ENCODE measurements around the gene GPC5. TPM values are rescaled to one million over a fixed set of nuclear protein-coding genes. Genes with fewer than 3 reads are reported as not detected.

The GPC5 gene
- total RNA-seq, 1 donor from 2014 or later = 8.7 TPM

- no peaks in the 10 kb centered on the region for H3K9me3 ChIP-seq
- no peaks in the 10 kb centered on the region for H3K27me3 ChIP-seq (ENCODE audit: low read depth)
- TF ChIP-seq CTCF (IDR thresholded peaks at IDR 0.05) = no peak
- ATAC-seq (no peak), DNase-seq (no peak)
- no peak overlapping the region for H3K27ac ChIP-seq
- H3K4me1 ChIP-seq = peaks cover 6% of the 10 kb centered on the region
- H3K4me3 ChIP-seq = no peak overlapping the region
- H3K36me3 ChIP-seq = no peaks in the 10 kb centered on the region
- intact Hi-C loops (cut with DNase I) = no loop called here
These were observed 1404.4 kb downstream of the GPC5 start for GRCh38 chr13:92802776-92803175.

- H3K9me3 ChIP-seq = no peaks in the 10 kb centered on the region
- ATAC-seq = no peak
- no peak overlapping the region for H3K27ac ChIP-seq
- intact Hi-C loops (cut with DNase I) = no loop called here
- no peaks in the 10 kb centered on the region for H3K27me3 ChIP-seq (ENCODE audit: low read depth)
- H3K4me3 ChIP-seq = no peak overlapping the region
- H3K36me3 ChIP-seq = no peaks in the 10 kb centered on the region
- no peak for DNase-seq
- no peak for TF ChIP-seq CTCF (IDR thresholded peaks at IDR 0.05)
- H3K4me1 ChIP-seq = peaks cover 6% of the 10 kb centered on the region
These were observed 1405.9 kb downstream of the GPC5 start for GRCh38 chr13:92804346-92804745.

- TF ChIP-seq CTCF (IDR thresholded peaks at IDR 0.05) = no peak
- intact Hi-C loops (cut with DNase I) = no loop called here
- no peak overlapping the region for H3K4me3 ChIP-seq
- DNase-seq (no peak), ATAC-seq (no peak)
- H3K9me3 ChIP-seq = no peaks in the 10 kb centered on the region
- H3K27ac ChIP-seq = no peak overlapping the region
- no peaks in the 10 kb centered on the region for H3K27me3 ChIP-seq (ENCODE audit: low read depth)
- peaks cover 6% of the 10 kb centered on the region for H3K4me1 ChIP-seq
- no peaks in the 10 kb centered on the region for H3K36me3 ChIP-seq
These were observed 1406.5 kb downstream of the GPC5 start for GRCh38 chr13:92804926-92805325.

- Histone ChIP-seq H3K9me3 (no peaks in the 10 kb centered on the region), H3K4me3 (peak overlapping the region; percentile 45), H3K27ac (peak overlapping the region; percentile 32), H3K27me3 (ENCODE audit: low read depth) (no peaks in the 10 kb centered on the region), H3K36me3 (no peaks in the 10 kb centered on the region), H3K4me1 (peaks cover 6% of the 10 kb centered on the region)
- intact Hi-C loops (cut with DNase I) = no loop called here
- DNase-seq (no peak), ATAC-seq (peak in 1 of 2 donors; percentile 46)
- no peak for TF ChIP-seq CTCF (IDR thresholded peaks at IDR 0.05)
These were observed 1407.3 kb downstream of the GPC5 start for GRCh38 chr13:92805766-92806165.

GRCh38 chr13:92806215-92806614, 1407.8 kb downstream of the GPC5 start:
- H3K4me3 ChIP-seq = peak overlapping the region; percentile 45
- no peaks in the 10 kb centered on the region for H3K9me3 ChIP-seq
- peaks cover 6% of the 10 kb centered on the region for H3K4me1 ChIP-seq
- H3K36me3 ChIP-seq = no peaks in the 10 kb centered on the region
- no peak for TF ChIP-seq CTCF (IDR thresholded peaks at IDR 0.05)
- DNase-seq (no peak), ATAC-seq (peak; percentile 72 to 94)
- intact Hi-C loops (cut with DNase I) = no loop called here
- no peaks in the 10 kb centered on the region for H3K27me3 ChIP-seq (ENCODE audit: low read depth)
- peak overlapping the region; percentile 32 for H3K27ac ChIP-seq

- TF ChIP-seq CTCF (IDR thresholded peaks at IDR 0.05) = no peak
These were observed 1408.9 kb downstream of the GPC5 start for GRCh38 chr13:92807353-92807752.

More at GRCh38 chr13:92807353-92807752, 1408.9 kb downstream of the GPC5 start:
- Histone ChIP-seq H3K4me1 (peaks cover 6% of the 10 kb centered on the region), H3K9me3 (no peaks in the 10 kb centered on the region), H3K27me3 (ENCODE audit: low read depth) (no peaks in the 10 kb centered on the region), H3K4me3 (no peak overlapping the region), H3K27ac (no peak overlapping the region), H3K36me3 (no peaks in the 10 kb centered on the region)
- ATAC-seq = peak in 1 of 2 donors; percentile 58
- intact Hi-C loops (cut with DNase I) = no loop called here
- DNase-seq = no peak
